ENCODE measurements around the gene AKNA.

GRCh38 chr9:114387680-114388356 is at the start of gene AKNA:
- TF ChIP-seq CTCF (IDR thresholded peaks at IDR 0.05): no peak
- TF ChIP-seq TCF7L2 (IDR thresholded peaks at IDR 0.05; ENCODE audit: low read depth, low read length): no peak
- TF ChIP-seq POLR2AphosphoS5 (IDR thresholded peaks at IDR 0.05; ENCODE audit: low read depth, low read length): no peak
- no peak for TF ChIP-seq SIN3A (IDR thresholded peaks at IDR 0.05; ENCODE audit: borderline replicate concordance, insufficient read depth, low read depth, low read length)
- TF ChIP-seq REST (IDR thresholded peaks at IDR 0.05; ENCODE audit: insufficient read depth in 1 of 2, low read depth in 2 of 2, low read length in 1 of 2): no peak
